IMR-90 (cell line): Measurements from ENCODE around the gene TMEM131L. TPM values are rescaled to one million over a fixed set of nuclear protein-coding genes. Genes with fewer than 3 reads are reported as not detected.

ENCODE experiments used
- ATAC-seq: fragments of 200-7000 bp; cut with Tn5 transposase; 2 replicates; pipeline ENCODE4 v1.9.1; 2020; ENCODE audit warnings: low read depth, mild to moderate bottlenecking, moderate library complexity
- BruUV-seq: library from RNA; stranded (reverse); fragments of 400-500 nt; replicated peaks from 2 replicates; lab custom pipeline; 2021; lab: Mats Ljungman, UMichigan
- CTCF ChIA-PET: fragments of 300-600 bp; formaldehyde crosslinking; extraction: SDS; loops from one replicate; lab custom pipeline; 2021; ENCODE audit warnings: antibody characterized with exemption; lab: Yijun Ruan, JAX
- POLR2A ChIA-PET: fragments of 300-600 bp; sonication (Branson Sonifier 250); formaldehyde crosslinking; loops from one replicate; lab custom pipeline; 2022; ENCODE audit warnings: antibody characterized with exemption; ENCODE audit not compliant: unreplicated experiment; lab: Charles Lee
- DNase-seq: peaks from one replicate; pipeline ENCODE4 v3.0.0; 2013
- H2AFZ ChIP-seq: replicated peaks from 2 replicates; pipeline ENCODE3; 2013; ENCODE audit warnings: low read length, mild to moderate bottlenecking; ENCODE audit not compliant: poor library complexity
- H2AK5ac ChIP-seq: 2 replicates; pipeline ENCODE4 v1.6.1; 2013; ENCODE audit warnings: low read depth, low read length, inconsistent platforms
- H2AK9ac ChIP-seq: replicated peaks from 2 replicates; pipeline ENCODE3; 2013; ENCODE audit warnings: mild to moderate bottlenecking, low read depth, low read length, moderate library complexity; ENCODE audit not compliant: poor library complexity
- H2BK120ac ChIP-seq: 2 replicates; pipeline ENCODE4 v1.6.1; 2013; ENCODE audit warnings: low read depth, low read length, inconsistent platforms
- H2BK15ac ChIP-seq: 3 replicates; pipeline ENCODE4 v1.6.1; 2013; ENCODE audit warnings: low read depth, low read length, inconsistent platforms
- H2BK20ac ChIP-seq: 2 replicates; pipeline ENCODE4 v1.6.1; 2013; ENCODE audit warnings: low read depth, mild to moderate bottlenecking, inconsistent platforms, low read length, moderate library complexity
- H2BK5ac ChIP-seq: 2 replicates; pipeline ENCODE4 v1.6.1; 2013; ENCODE audit warnings: mild to moderate bottlenecking, low read depth, low read length, inconsistent platforms; ENCODE audit not compliant: poor library complexity, severe bottlenecking
- H3K14ac ChIP-seq: replicated peaks from 2 replicates; pipeline ENCODE4 v1.6.1; 2013; ENCODE audit warnings: low read depth, low read length, inconsistent platforms
- H3K18ac ChIP-seq: 2 replicates; pipeline ENCODE4 v1.6.1; 2013; ENCODE audit warnings: low read depth, low read length, control low read depth
- H3K23ac ChIP-seq: 2 replicates; pipeline ENCODE4 v1.6.1; 2013; ENCODE audit warnings: low read depth, low read length, inconsistent platforms
- H3K27ac ChIP-seq: 2 replicates; pipeline ENCODE4 v1.5.1; 2013; ENCODE audit warnings: mild to moderate bottlenecking, control low read depth, low read length; ENCODE audit not compliant: insufficient read depth
- H3K27me3 ChIP-seq: 2 replicates; pipeline ENCODE4 v1.6.1; 2013; ENCODE audit warnings: low read length; ENCODE audit not compliant: control insufficient read depth, insufficient read depth
- H3K36me3 ChIP-seq: 2 replicates; pipeline ENCODE4 v1.6.1; 2013; ENCODE audit warnings: low read length, mixed read lengths; ENCODE audit not compliant: control insufficient read depth, insufficient read depth
- H3K4ac ChIP-seq: 2 replicates; pipeline ENCODE4 v1.6.1; 2013; ENCODE audit warnings: low read depth, low read length, inconsistent platforms
- H3K4me1 ChIP-seq: 2 replicates; pipeline ENCODE4 v1.6.1; 2013; ENCODE audit warnings: low read length, mixed read lengths; ENCODE audit not compliant: control insufficient read depth, insufficient read depth
- H3K4me2 ChIP-seq: 2 replicates; pipeline ENCODE4 v1.6.1; 2013; ENCODE audit warnings: low read depth, mild to moderate bottlenecking, control low read depth, low read length, moderate library complexity
- H3K4me3 ChIP-seq: 2 replicates; pipeline ENCODE4 v1.5.1; 2013; ENCODE audit warnings: low read depth, mild to moderate bottlenecking, control low read depth, low read length, moderate library complexity; ENCODE audit not compliant: insufficient read depth
- H3K56ac ChIP-seq: 2 replicates; pipeline ENCODE4 v1.6.1; 2013; ENCODE audit warnings: low read length, inconsistent platforms; ENCODE audit not compliant: insufficient read depth; ENCODE audit errors: extremely low read depth
- H3K79me1 ChIP-seq, 2 experiments: 2 replicates each; pipeline ENCODE4 v1.6.1; 2013; ENCODE audit warnings: low read length in 2 of 2, inconsistent platforms in 1 of 2, low read depth in 1 of 2
- H3K9ac ChIP-seq: 2 replicates; pipeline ENCODE4 v1.6.1; 2013; ENCODE audit warnings: low read depth, low read length, control low read depth
- H3K9me1 ChIP-seq: 2 replicates; pipeline ENCODE4 v1.6.1; 2013; ENCODE audit warnings: low read length, inconsistent platforms; ENCODE audit not compliant: insufficient read depth
- H3K9me3 ChIP-seq: 2 replicates; pipeline ENCODE4 v1.6.1; 2013; ENCODE audit warnings: low read length; ENCODE audit not compliant: control insufficient read depth, insufficient read depth
- H4K20me1 ChIP-seq: 2 replicates; pipeline ENCODE4 v1.6.1; 2013; ENCODE audit warnings: low read length, inconsistent platforms; ENCODE audit not compliant: insufficient read depth
- H4K5ac ChIP-seq: 2 replicates; pipeline ENCODE4 v1.6.1; 2013; ENCODE audit warnings: mild to moderate bottlenecking, low read depth, low read length, control low read depth
- H4K8ac ChIP-seq, 2 experiments: 2 replicates each; pipeline ENCODE4 v1.6.1; 2013; ENCODE audit warnings: low read depth in 2 of 2, low read length in 2 of 2, control low read depth in 1 of 2, inconsistent platforms in 1 of 2
- H4K91ac ChIP-seq: 2 replicates; pipeline ENCODE4 v1.6.1; 2013; ENCODE audit warnings: low read depth, low read length, inconsistent platforms; ENCODE audit not compliant: insufficient read depth
- CEBPB ChIP-seq: IDR thresholded peaks from 2 replicates; pipeline ENCODE4 v1.6.1; 2012; ENCODE audit warnings: low read depth, low read length, improper control_type of control experiment
- CHD1 ChIP-seq: IDR thresholded peaks from 2 replicates; pipeline ENCODE4 v1.6.1; 2012; ENCODE audit warnings: low read depth, low read length, improper control_type of control experiment
- CTCF ChIP-seq: conservative IDR thresholded peaks from 2 replicates; pipeline ENCODE4 v1.5.1; 2012; ENCODE audit warnings: mild to moderate bottlenecking, low read depth, low read length, improper control_type of control experiment
- ELK1 ChIP-seq: fragments of 150-350 bp; IDR thresholded peaks from 2 replicates; pipeline ENCODE4 v1.6.1; 2016; ENCODE audit warnings: low read depth, mild to moderate bottlenecking, low read length, moderate library complexity, borderline replicate concordance
- FOS ChIP-seq: fragments of 150-350 bp; IDR thresholded peaks from 2 replicates; pipeline ENCODE4 v1.6.1; 2016; ENCODE audit warnings: low read depth, low read length
- MAFK ChIP-seq: IDR thresholded peaks from 2 replicates; pipeline ENCODE4 v1.6.1; 2012; ENCODE audit warnings: low read depth, low read length, improper control_type of control experiment
- MAZ ChIP-seq: IDR thresholded peaks from 2 replicates; pipeline ENCODE4 v1.6.1; 2012; ENCODE audit warnings: low read depth, mild to moderate bottlenecking, low read length, improper control_type of control experiment, moderate library complexity, borderline replicate concordance
- MXI1 ChIP-seq: IDR thresholded peaks from 2 replicates; pipeline ENCODE4 v1.6.1; 2012; ENCODE audit warnings: low read depth, mild to moderate bottlenecking, low read length, moderate library complexity, borderline replicate concordance
- NFE2L2 ChIP-seq: fragments of 150-350 bp; IDR thresholded peaks from 2 replicates; pipeline ENCODE4 v1.6.1; 2016; ENCODE audit warnings: low read depth, mild to moderate bottlenecking, low read length
- POLR2A ChIP-seq: IDR thresholded peaks from 2 replicates; pipeline ENCODE4 v1.6.1; 2012; ENCODE audit warnings: mild to moderate bottlenecking, low read depth, low read length
- RCOR1 ChIP-seq: IDR thresholded peaks from 2 replicates; pipeline ENCODE4 v1.6.1; 2012; ENCODE audit warnings: mild to moderate bottlenecking, low read length, improper control_type of control experiment; ENCODE audit not compliant: insufficient replicate concordance
- RFX5 ChIP-seq: IDR thresholded peaks from 2 replicates; pipeline ENCODE4 v1.8.0; 2012; ENCODE audit warnings: low read depth, mild to moderate bottlenecking, low read length, moderate library complexity
- SMC3 ChIP-seq: fragments of 150-350 bp; IDR thresholded peaks from 2 replicates; pipeline ENCODE4 v1.6.1; 2016; ENCODE audit warnings: low read depth, mild to moderate bottlenecking, antibody characterized with exemption, low read length, moderate library complexity
- WGBS, 2 experiments: methylation state at CpG; one replicate each; pipeline versions ENCODE4 v1.1.5 to v1.1.7; 2013; ENCODE audit warnings: missing lambda C conversion rate in 2 of 2; ENCODE audit not compliant: insufficient read length in 1 of 2; ENCODE audit errors: extremely low coverage in 2 of 2; 5-methylcytosine and 5-hydroxymethylcytosine counted together
- dilution Hi-C: fragments of 300-500 bp; cut with HindIII; formaldehyde crosslinking; loops from one replicate; pipeline ENCODE4 v1.14.3; 2018; ENCODE audit warnings: low sequenced_read_pairs; ENCODE audit not compliant: unreplicated experiment
- in situ Hi-C: fragments of 300-500 bp; cut with MboI; formaldehyde crosslinking; loops from 3 replicates; pipeline ENCODE4 v1.14.3; 2019; ENCODE audit warnings: low sequenced_read_pairs, inconsistent platforms, mixed read lengths
- intact Hi-C: fragments of 100-400 bp; cut with micrococcal nuclease; formaldehyde crosslinking; loops from 2 replicates; pipeline ENCODE4 v1.10.0; 2022
- polyA plus RNA-seq, 3 experiments: library from polyadenylated mRNA; depleted of rRNA; stranded (reverse); fragments of >200 nt; gene quantifications; 2 replicates each; pipeline ENCODE4 v1.2.3, GENCODE V29; 2012; ENCODE audit warnings: low replicate concordance in 1 of 3
- total RNA-seq: library from RNA; depleted of rRNA; stranded (reverse); fragments of >200 nt; gene quantifications from 2 replicates; pipeline ENCODE4 v1.2.3, GENCODE V29; 2012

TMEM131L gene
- total and polyA plus RNA-seq, 2 of the 4 experiments (the other 2 are of a cell fraction): 8.4 to 23.8 TPM

- no peaks in the 10 kb centered on the region for H4K20me1 ChIP-seq
- no peak overlapping the region for H4K5ac ChIP-seq
- peaks cover 3% of the 10 kb centered on the region for H3K9me3 ChIP-seq
- H2AFZ ChIP-seq: no peak overlapping the region
- H4K8ac ChIP-seq: no peak overlapping the region
- H4K91ac ChIP-seq: no peak overlapping the region
- H3K18ac ChIP-seq: no peak overlapping the region
- H3K27ac ChIP-seq: no peak overlapping the region
- in situ Hi-C loops: no loop called here
- ChIA-PET CTCF (no interaction called here), POLR2A (no interaction called here)
- no peak overlapping the region for H3K56ac ChIP-seq
- H3K36me3 ChIP-seq: no peaks in the 10 kb centered on the region
- no peaks in the 10 kb centered on the region for H3K79me1 ChIP-seq
- no peak overlapping the region for H2AK9ac ChIP-seq
- H3K4me1 ChIP-seq: no peaks in the 10 kb centered on the region
- DNase-seq: no peak
- H3K4ac ChIP-seq: no peak overlapping the region
- no peak overlapping the region for H2AK5ac ChIP-seq
- dilution Hi-C loops: no loop called here
- intact Hi-C loops: loop anchor here (5.0 kb wide), 1 partner anchor 104 kb away; no protein-coding TSS in a partner anchor
- no peak overlapping the region; the same call in 1 of the 2 replicates for H3K4me2 ChIP-seq
- H3K23ac ChIP-seq: no peak overlapping the region
- H2BK15ac ChIP-seq: no peak overlapping the region
- H3K4me3 ChIP-seq: no peak overlapping the region
- peaks cover 4% of the 10 kb centered on the region; the same call in 1 of the 2 replicates for H3K9me1 ChIP-seq
- no peak overlapping the region for H2BK5ac ChIP-seq
- BruUV-seq: no TSS peak
- no peak for ATAC-seq
- 64% methylated on average over 2 of the region's 4 CpGs; no CpG with 5 or more reads in 1 of the 2 experiments for whole genome bisulfite sequencing, 2 experiments
- H2BK120ac ChIP-seq: no peak overlapping the region
- H3K14ac ChIP-seq: no peak overlapping the region
- no peaks in the 10 kb centered on the region; the same call in 1 of the 2 replicates for H3K27me3 ChIP-seq
- H2BK20ac ChIP-seq: no peak overlapping the region
- H3K9ac ChIP-seq: no peak overlapping the region
- TF ChIP-seq RFX5 (no peak), NFE2L2 (no peak), CTCF (no peak), MAZ (no peak), RCOR1 (no peak), POLR2A (no peak), MAFK (no peak), CEBPB (no peak), FOS (no peak), ELK1 (no peak), MXI1 (no peak), CHD1 (no peak), SMC3 (no peak)
These were observed 181.8 kb downstream of the TMEM131L start for GRCh38 chr4:153647975-153648374.
